Kidney (tissue), 14 donors: ENCODE measurements around the gene PFKFB2. TPM values are rescaled to one million over a fixed set of nuclear protein-coding genes. Genes with fewer than 3 reads are reported as not detected.
"Not testable (repeated sequence)": the region's sequence is repeated elsewhere in the genome, so short reads cannot be mapped to it uniquely, and the experiment has no call there.

Experiments
- DNase-seq, 5 donors: peaks; one replicate each; pipeline ENCODE4 v3.0.0-alpha.2; 2013 to 2020
- FAIRE-seq: peaks from 2 replicates; lab custom pipeline; 2012; peaks lifted over from hg19 to GRCh38; lab: Jason Lieb, UNC
- H3K27ac ChIP-seq, 2 donors: one replicate each; pipeline ENCODE4 v1.7.0; 2013; ENCODE audit warnings: low read depth in 2 of 2, low read length in 2 of 2, inconsistent platforms in 1 of 2
- H3K27me3 ChIP-seq: one replicate; pipeline ENCODE4 v1.7.1; 2013; ENCODE audit warnings: low read length, inconsistent platforms; ENCODE audit not compliant: control insufficient read depth, insufficient read depth
- H3K36me3 ChIP-seq, 3 donors: one replicate each; pipeline versions ENCODE4 v1.7.0 to v1.7.1; 2013; ENCODE audit warnings: low read length in 3 of 3, control low read depth in 1 of 3, inconsistent platforms in 1 of 3; ENCODE audit not compliant: insufficient read depth in 3 of 3, control insufficient read depth in 2 of 3
- H3K4me1 ChIP-seq, 3 donors: one replicate each; pipeline versions ENCODE4 v1.7.0 to v1.7.1; 2013; ENCODE audit warnings: low read length in 3 of 3, inconsistent platforms in 1 of 3, low read depth in 1 of 3; ENCODE audit not compliant: control insufficient read depth in 2 of 3, insufficient read depth in 2 of 3
- H3K4me3 ChIP-seq, 3 donors: one replicate each; pipeline versions ENCODE4 v1.7.0 to v1.8.1; 2013; ENCODE audit warnings: low read length in 3 of 3, control low read depth in 1 of 3, inconsistent platforms in 1 of 3
- H3K9ac ChIP-seq, 3 donors: one replicate each; pipeline versions ENCODE4 v1.7.0 to v1.7.1; 2013; ENCODE audit warnings: low read length in 3 of 3, control low read depth in 1 of 3, inconsistent platforms in 1 of 3
- H3K9me3 ChIP-seq, 3 donors: one replicate each; pipeline versions ENCODE4 v1.7.0 to v1.7.1; 2013; ENCODE audit warnings: low read length in 3 of 3, control low read depth in 1 of 3, inconsistent platforms in 1 of 3; ENCODE audit not compliant: control insufficient read depth in 2 of 3, insufficient read depth in 1 of 3
- intact Hi-C: fragments of 100-400 bp; cut with DNase I; formaldehyde crosslinking; loops from one replicate; pipeline ENCODE4 v1.11.1; 2022
- polyA plus RNA-seq: library from polyadenylated mRNA; stranded (reverse); fragments of 350-450 nt; fragmentation: Illumina TruSeq; extraction: RNeasy Lipid Tissue Mini Kit (QIAGEN cat#74804); gene quantifications from one replicate; pipeline ENCODE4 v1.2.3, GENCODE V29; 2014; ENCODE audit warnings: low read depth, low replicate concordance; ENCODE audit not compliant: insufficient read depth
- total RNA-seq: library from RNA; stranded (reverse); fragmentation: NEBNext Ultra II Directional; extraction: Animal tissue kit (Norgen Biotek cat#: 25700); gene quantifications from one replicate; pipeline ENCODE4 v1.2.1, GENCODE V29; 2021
- TF ChIP-seq, protein P1 (sequence below): IDR thresholded peaks from 3 replicates; pipeline ENCODE4 v1.5.1; 2012; ENCODE audit warnings: mild to moderate bottlenecking, moderate library complexity, borderline replicate concordance; ENCODE audit not compliant: insufficient read depth; ENCODE audit errors: extremely low read depth
- donor health status: control.
- donor health status: control.
- donor health status: control.
- donor health status: control.
- donor health status: control.
- donor health status: DM: yes; HTN: yes; CAD: no.
- donor health status: Normal renal cell carcinoma (clear cell type).

The PFKFB2 gene
- total and polyA plus RNA-seq, 2 donors from 2014 or later: 20.6 to 21.7 TPM

DNA sequence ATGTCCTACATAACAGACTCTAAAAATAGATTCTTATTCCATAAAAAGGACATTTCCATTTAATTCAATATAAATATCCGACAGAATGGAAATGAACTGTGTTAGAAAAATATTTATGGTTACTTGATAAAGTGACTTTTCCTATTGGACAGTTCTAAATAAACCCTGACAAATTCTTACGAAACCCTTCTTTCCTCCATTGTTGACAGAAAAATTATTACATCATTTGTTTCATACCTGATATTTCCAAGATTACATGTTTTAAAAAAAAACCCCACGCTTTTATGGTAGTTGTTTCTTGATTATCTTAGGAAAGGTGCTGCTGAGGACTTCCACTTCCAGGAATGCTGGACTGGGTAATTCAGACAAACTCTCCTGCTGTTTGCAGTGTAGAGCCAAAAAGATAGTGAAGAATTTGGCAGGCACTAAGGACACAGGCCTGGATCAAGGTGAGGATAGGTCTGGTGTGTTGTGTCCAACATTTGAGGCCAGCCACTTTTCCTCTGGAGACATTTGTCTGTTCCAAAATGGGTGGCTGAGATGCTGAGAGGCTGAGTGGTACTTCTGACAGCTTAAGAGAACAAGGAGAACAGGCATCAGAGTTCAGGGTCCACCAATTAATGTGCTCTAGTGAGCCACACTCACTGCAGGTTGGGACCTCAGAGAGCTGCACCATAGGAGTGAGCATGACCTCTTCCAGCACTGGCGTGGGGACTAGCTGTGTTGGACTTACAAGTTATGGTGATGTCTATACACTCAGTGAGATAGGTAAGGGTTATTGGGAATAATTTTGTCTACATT lies 13.5 kb upstream of the PFKFB2 start:
- peak in 1 of 5 donors; percentile 13 for DNase-seq
- Histone ChIP-seq H3K4me1 (no peaks in the 10 kb centered on the region), H3K9ac (no peak overlapping the region), H3K4me3 (no peak overlapping the region), H3K9me3 (no peaks in the 10 kb centered on the region), H3K27me3 (no peaks in the 10 kb centered on the region), H3K36me3 (no peaks in the 10 kb centered on the region), H3K27ac (no peak overlapping the region)
- FAIRE-seq: no peak
- TF ChIP-seq, protein P1, sequence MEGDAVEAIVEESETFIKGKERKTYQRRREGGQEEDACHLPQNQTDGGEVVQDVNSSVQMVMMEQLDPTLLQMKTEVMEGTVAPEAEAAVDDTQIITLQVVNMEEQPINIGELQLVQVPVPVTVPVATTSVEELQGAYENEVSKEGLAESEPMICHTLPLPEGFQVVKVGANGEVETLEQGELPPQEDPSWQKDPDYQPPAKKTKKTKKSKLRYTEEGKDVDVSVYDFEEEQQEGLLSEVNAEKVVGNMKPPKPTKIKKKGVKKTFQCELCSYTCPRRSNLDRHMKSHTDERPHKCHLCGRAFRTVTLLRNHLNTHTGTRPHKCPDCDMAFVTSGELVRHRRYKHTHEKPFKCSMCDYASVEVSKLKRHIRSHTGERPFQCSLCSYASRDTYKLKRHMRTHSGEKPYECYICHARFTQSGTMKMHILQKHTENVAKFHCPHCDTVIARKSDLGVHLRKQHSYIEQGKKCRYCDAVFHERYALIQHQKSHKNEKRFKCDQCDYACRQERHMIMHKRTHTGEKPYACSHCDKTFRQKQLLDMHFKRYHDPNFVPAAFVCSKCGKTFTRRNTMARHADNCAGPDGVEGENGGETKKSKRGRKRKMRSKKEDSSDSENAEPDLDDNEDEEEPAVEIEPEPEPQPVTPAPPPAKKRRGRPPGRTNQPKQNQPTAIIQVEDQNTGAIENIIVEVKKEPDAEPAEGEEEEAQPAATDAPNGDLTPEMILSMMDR: no peak
- intact Hi-C loops: no loop called here

DNA sequence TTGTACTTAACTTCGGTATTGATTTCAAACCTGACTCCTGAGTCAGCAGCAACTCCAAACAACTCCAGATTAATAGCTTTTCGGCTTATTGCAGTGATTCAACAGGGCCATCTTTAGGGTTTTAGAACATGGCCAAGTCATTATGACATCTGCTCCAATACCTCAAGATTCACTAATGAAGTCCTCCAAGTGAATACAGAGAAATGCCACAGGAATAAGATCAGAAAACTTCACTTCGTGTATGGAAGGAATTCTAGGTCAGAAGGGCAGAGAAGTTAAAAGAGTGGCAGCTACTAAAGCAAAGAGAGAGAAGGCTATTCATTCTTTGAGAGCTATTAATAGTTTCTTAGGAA lies 12.9 kb upstream of the PFKFB2 start:
- DNase-seq: no peak
- H3K27ac ChIP-seq: no peak overlapping the region
- TF ChIP-seq, protein P1: no peak

GRCh38 chr1:207041397-207041796 lies 11.7 kb upstream of the PFKFB2 start:
- H3K27ac ChIP-seq, H3K36me3 ChIP-seq, FAIRE-seq, H3K9ac ChIP-seq, H3K4me1 ChIP-seq, DNase-seq, H3K27me3 ChIP-seq, H3K4me3 ChIP-seq, H3K9me3 ChIP-seq, intact Hi-C loops: not testable (repeated sequence)

More for the DNA sequence above, 12.9 kb upstream of the PFKFB2 start:
- Histone ChIP-seq H3K4me3 (no peak overlapping the region), H3K36me3 (peaks cover 0 to 3% (median 0%) of the 10 kb centered on the region in 3 donors), H3K27me3 (no peaks in the 10 kb centered on the region), H3K4me1 (no peaks in the 10 kb centered on the region), H3K9ac (no peak overlapping the region), H3K9me3 (no peaks in the 10 kb centered on the region)
- intact Hi-C loops: no loop called here
- FAIRE-seq: no peak

DNA sequence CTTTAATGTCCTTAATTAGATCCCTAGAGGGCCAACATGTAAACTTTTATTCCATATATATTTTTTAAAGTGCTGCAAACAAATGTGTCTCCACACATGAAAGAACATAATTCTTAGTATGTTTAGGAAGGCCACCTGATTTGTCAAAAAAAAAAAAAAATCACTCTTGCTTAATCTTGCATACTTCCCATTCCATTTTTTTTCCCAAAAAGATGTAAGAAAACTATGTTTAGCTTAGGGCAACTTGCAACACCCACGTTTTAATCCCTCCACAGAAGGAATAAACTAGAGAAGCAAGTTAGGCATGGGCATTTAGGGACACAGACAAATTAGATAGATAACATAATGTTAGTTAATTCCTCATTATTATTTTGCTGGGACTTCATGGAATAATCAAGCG lies 7.6 kb upstream of the PFKFB2 start:
- intact Hi-C loops: no loop called here
- H3K9me3 ChIP-seq: no peaks in the 10 kb centered on the region
- peak overlapping the region in 1 of 3 donors; percentile 3 for H3K4me3 ChIP-seq
- FAIRE-seq (no peak), DNase-seq (no peak)
- H3K9ac ChIP-seq: no peak overlapping the region
- TF ChIP-seq, protein P1: no peak
- H3K4me1 ChIP-seq: peaks cover 5 to 11% (median 6%) of the 10 kb centered on the region in 3 donors
- H3K27me3 ChIP-seq: no peaks in the 10 kb centered on the region
- peaks cover 10 to 13% (median 10%) of the 10 kb centered on the region in 3 donors for H3K36me3 ChIP-seq
- no peak overlapping the region for H3K27ac ChIP-seq
